Karpas-422 (cell line): ENCODE data around the gene NOL4L. TPM values are rescaled to one million over a fixed set of nuclear protein-coding genes. Genes with fewer than 3 reads are reported as not detected.

Source experiments
- DNase-seq: peaks from one replicate; pipeline ENCODE4 v3.0.0-alpha.2; 2015
- H2AFZ ChIP-seq: fragments of 200-600 bp; sonication (generic); 2 replicates; pipeline ENCODE4 v1.6.1; 2014; ENCODE audit warnings: antibody characterized with exemption, low read length, mixed read lengths
- H3K27ac ChIP-seq: fragments of 200-600 bp; sonication (generic); 2 replicates; pipeline ENCODE4 v1.5.1; 2014; ENCODE audit warnings: mild to moderate bottlenecking, low read length, moderate library complexity
- H3K27me3 ChIP-seq: fragments of 200-600 bp; sonication (generic); 2 replicates; pipeline ENCODE4 v1.6.1; 2014; ENCODE audit warnings: low read length, mixed read lengths
- H3K36me3 ChIP-seq: fragments of 200-600 bp; sonication (generic); 2 replicates; pipeline ENCODE4 v1.6.1; 2014; ENCODE audit warnings: low read length, mixed read lengths; ENCODE audit not compliant: insufficient read depth
- H3K4me1 ChIP-seq: fragments of 200-600 bp; sonication (generic); 2 replicates; pipeline ENCODE4 v1.6.1; 2014; ENCODE audit warnings: mild to moderate bottlenecking, low read length, mixed read lengths
- H3K4me2 ChIP-seq: fragments of 200-600 bp; sonication (generic); 2 replicates; pipeline ENCODE4 v1.6.1; 2014; ENCODE audit warnings: low read length, low read depth, mild to moderate bottlenecking; ENCODE audit not compliant: poor library complexity, severe bottlenecking
- H3K4me3 ChIP-seq: fragments of 200-600 bp; sonication (generic); 2 replicates; pipeline ENCODE4 v1.5.1; 2014; ENCODE audit warnings: mild to moderate bottlenecking, antibody characterized with exemption, low read length, mixed read lengths
- H3K79me2 ChIP-seq: fragments of 200-600 bp; sonication (generic); 2 replicates; pipeline ENCODE4 v1.6.1; 2014; ENCODE audit warnings: mild to moderate bottlenecking, low read length, mixed read lengths
- H3K9ac ChIP-seq: fragments of 200-600 bp; sonication (generic); 2 replicates; pipeline ENCODE4 v1.6.0; 2014; ENCODE audit warnings: low read length
- H3K9me2 ChIP-seq: fragments of 200-600 bp; sonication (generic), shearing (Covaris generic); replicated peaks from 2 replicates; pipeline ENCODE4 v1.6.0; 2014; ENCODE audit warnings: mild to moderate bottlenecking, low read length, moderate library complexity; ENCODE audit not compliant: insufficient read depth
- H3K9me3 ChIP-seq: fragments of 300-700, 200-600 bp; sonication (generic); 2 replicates; pipeline ENCODE4 v1.6.1; 2014; ENCODE audit warnings: low read length, mixed read lengths
- H4K20me1 ChIP-seq: fragments of 200-600 bp; sonication (generic); 2 replicates; pipeline ENCODE4 v1.6.1; 2014; ENCODE audit warnings: mild to moderate bottlenecking, antibody characterized with exemption, low read length, low read depth; ENCODE audit not compliant: insufficient read depth
- total RNA-seq: library from RNA; depleted of rRNA; stranded (reverse); fragments of >200 nt; shearing (Covaris generic); gene quantifications from 2 replicates; pipeline ENCODE4 v1.2.3, GENCODE V29; 2014; ENCODE audit warnings: low replicate concordance

The NOL4L gene
- total RNA-seq, 1 experiment from 2014 or later = 1.5 TPM

DNA sequence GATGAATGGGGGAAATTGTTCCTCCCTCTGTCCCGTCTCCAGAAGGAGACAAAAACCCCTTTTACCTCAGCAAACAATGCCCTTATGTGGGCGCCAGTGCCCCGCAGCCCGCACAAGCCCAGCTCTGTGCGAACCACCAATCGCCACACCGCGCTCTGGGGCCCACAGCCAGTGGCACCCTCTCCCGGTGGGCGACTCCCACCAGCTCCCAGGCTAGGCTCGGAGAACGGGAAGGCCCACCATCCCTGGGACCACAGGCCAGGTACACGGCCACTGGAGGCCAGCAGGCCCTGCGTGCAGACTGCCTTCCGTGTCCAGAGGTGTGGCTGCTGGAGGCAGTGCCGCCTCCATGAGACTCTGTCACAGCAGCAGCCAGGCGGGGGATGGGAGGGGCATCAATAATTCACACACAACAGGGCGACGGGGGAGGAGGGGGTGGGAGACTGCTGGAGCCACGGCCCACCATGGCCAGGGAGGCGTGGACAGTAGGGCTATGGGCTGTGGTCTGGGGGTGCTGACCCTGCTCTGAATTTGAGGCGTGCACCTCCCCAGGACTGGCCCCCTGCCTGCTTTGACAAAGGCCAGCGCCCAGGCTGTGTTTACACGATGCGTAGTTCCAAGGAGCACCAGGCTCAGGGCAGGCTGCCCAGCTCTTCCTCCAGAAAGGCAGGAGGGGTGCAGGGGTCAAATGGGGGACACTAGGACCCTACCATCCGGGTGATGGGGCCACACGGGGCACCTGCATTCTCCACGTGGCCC is 121.3 kb downstream of the NOL4L start:
- H4K20me1 ChIP-seq = no peaks in the 10 kb centered on the region
- H3K9ac ChIP-seq = no peak overlapping the region
- no peaks in the 10 kb centered on the region for H3K9me3 ChIP-seq
- no peak overlapping the region for H3K27ac ChIP-seq
- no peaks in the 10 kb centered on the region for H3K36me3 ChIP-seq
- H3K27me3 ChIP-seq = no peaks in the 10 kb centered on the region
- H2AFZ ChIP-seq = no peak overlapping the region
- no peaks in the 10 kb centered on the region for H3K9me2 ChIP-seq
- H3K4me3 ChIP-seq = no peak overlapping the region
- no peak for DNase-seq
- H3K4me2 ChIP-seq = no peak overlapping the region
- peaks cover 4% of the 10 kb centered on the region; the same call in 1 of the 2 replicates for H3K4me1 ChIP-seq
- H3K79me2 ChIP-seq = no peaks in the 10 kb centered on the region

DNA sequence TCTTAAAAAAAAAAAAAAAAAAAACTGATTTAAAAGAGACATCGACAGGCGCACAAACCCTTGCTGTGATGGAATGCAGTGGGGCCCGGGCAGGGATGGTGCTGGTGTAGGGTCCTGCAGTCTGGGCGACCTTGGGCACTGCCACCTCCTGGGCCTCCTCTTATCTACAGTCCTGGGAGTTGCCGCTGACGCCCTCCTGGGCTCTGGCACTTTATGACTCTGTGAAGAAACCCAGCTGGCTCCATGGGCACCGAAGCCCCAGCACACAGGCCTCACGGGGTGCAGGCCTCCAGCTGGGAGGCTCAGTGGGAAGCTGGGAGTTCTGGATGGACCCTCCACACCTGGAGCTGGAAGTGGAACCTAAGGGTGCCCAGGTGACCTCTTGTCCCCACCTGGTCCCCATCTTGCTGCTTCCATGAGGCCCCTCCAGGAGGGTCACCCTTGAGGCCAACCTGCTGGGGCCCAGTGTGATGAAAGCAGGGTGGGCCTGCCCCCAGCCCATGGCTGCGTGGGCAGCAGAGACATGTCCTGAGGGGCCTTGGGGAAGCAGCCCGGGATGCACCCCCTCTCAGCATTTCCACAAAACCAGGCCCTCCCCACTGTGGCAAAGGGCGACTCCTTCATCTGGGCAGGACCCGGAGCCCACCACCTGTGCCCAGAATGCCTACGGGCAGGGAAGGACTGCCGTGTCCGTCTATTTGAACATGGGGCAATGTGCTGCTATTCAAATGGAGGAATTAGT is 122.1 kb downstream of the NOL4L start:
- Histone ChIP-seq H3K36me3 (no peaks in the 10 kb centered on the region), H3K4me2 (no peak overlapping the region), H3K9me3 (no peaks in the 10 kb centered on the region), H3K4me1 (peaks cover 4% of the 10 kb centered on the region; the same call in 1 of the 2 replicates), H3K9me2 (no peaks in the 10 kb centered on the region), H3K79me2 (no peaks in the 10 kb centered on the region), H2AFZ (no peak overlapping the region), H3K27me3 (no peaks in the 10 kb centered on the region), H3K9ac (no peak overlapping the region), H3K4me3 (no peak overlapping the region), H4K20me1 (no peaks in the 10 kb centered on the region), H3K27ac (no peak overlapping the region)
- DNase-seq = no peak

DNA sequence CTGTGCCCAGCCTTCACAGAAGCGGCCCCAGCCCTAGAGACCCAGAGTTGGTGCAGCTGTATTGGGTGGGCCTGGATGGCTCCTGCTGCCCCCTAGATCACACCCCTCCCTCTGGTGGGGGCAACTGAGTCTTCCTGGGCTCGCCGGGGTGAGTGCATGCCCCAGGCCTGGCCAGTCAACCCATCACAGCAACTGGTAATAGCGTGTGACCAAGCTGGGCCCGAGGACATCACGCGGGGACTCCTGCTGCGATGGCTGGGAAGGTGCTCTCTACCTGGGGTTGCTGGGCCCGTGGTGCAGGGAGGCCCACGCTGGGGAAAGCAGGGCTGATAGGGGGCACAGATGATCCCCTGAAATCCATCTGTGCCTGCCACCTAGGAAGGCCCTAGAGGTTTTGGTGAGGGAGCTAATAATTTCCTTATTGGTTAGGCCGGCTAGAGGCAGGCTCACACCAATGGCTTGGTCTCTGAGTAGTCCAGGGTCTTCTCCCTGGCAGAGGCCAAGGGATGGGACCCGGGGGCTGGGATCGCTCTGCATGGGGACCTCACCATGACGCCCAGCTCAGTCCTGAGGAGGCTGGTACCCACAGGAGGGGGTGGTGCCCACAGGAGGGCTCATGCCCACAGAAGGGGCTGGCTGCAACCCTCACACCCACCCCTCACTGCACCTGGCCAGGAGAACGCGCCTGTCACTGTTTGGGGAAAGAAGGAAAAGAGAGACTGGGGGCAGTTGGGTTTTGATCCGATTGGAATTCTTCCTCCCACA is 123.1 kb downstream of the NOL4L start:
- Histone ChIP-seq H3K36me3 (no peaks in the 10 kb centered on the region), H3K9me3 (no peaks in the 10 kb centered on the region)

DNA sequence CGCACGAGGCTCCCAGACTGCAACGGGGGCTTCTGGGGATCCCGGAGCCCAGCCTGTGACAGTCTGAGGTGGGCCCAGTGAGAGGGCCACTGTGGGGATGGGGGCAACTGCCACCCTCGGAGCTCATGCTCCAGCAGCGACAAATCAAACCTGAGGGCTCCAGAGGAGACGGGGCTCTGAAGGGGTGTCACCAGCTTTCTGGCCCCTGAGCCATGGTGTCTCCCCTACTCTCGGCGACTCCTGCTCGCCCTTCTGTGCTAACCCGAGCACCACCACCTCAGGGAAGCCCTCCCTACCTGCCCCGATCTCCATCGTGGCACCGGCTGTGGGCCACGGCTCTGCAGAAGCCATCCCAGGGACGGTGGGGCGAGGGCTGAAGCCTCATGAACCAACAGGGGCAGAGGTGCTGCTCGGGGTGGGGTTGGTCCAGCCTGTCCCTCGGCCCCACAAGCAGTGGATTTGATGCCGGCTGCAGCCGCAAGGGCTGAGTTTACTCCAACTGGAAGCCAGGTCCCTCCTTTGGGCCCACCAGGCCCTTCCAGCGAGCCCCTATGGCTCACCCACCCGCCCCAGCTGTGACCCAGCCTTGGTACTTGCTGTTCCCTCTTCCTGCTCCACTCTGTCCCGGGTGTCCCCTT is 124.3 kb downstream of the NOL4L start:
- H3K4me2 ChIP-seq = no peak overlapping the region
- H3K9ac ChIP-seq = no peak overlapping the region
- H3K4me1 ChIP-seq = 0 out of 2 replicates have a peak, but pooled peaks cover 3% of the 10 kb centered on the region
- H3K9me3 ChIP-seq = no peaks in the 10 kb centered on the region
- H3K27ac ChIP-seq = no peak overlapping the region
- H2AFZ ChIP-seq = no peak overlapping the region
- no peaks in the 10 kb centered on the region for H3K36me3 ChIP-seq
- no peaks in the 10 kb centered on the region for H3K9me2 ChIP-seq
- no peaks in the 10 kb centered on the region for H4K20me1 ChIP-seq
- H3K27me3 ChIP-seq = no peaks in the 10 kb centered on the region
- no peaks in the 10 kb centered on the region for H3K79me2 ChIP-seq
- H3K4me3 ChIP-seq = no peak overlapping the region
- DNase-seq = no peak

More for the DNA sequence above, 123.1 kb downstream of the NOL4L start:
- no peaks in the 10 kb centered on the region for H3K27me3 ChIP-seq
- no peak overlapping the region for H3K9ac ChIP-seq
- no peak overlapping the region for H3K27ac ChIP-seq
- no peaks in the 10 kb centered on the region for H3K79me2 ChIP-seq
- DNase-seq = no peak
- no peaks in the 10 kb centered on the region for H4K20me1 ChIP-seq
- H3K9me2 ChIP-seq = no peaks in the 10 kb centered on the region
- H3K4me3 ChIP-seq = no peak overlapping the region
- no peaks in the 10 kb centered on the region for H3K4me1 ChIP-seq
- no peak overlapping the region for H2AFZ ChIP-seq
- no peak overlapping the region for H3K4me2 ChIP-seq

GRCh38 chr20:32460231-32460630 is 124.9 kb downstream of the NOL4L start:
- H3K4me3 ChIP-seq = no peak overlapping the region
- no peaks in the 10 kb centered on the region for H3K36me3 ChIP-seq

GRCh38 chr20:32458837-32459220 is 126.3 kb downstream of the NOL4L start:
- no peak for DNase-seq
- Histone ChIP-seq H4K20me1 (no peaks in the 10 kb centered on the region), H3K4me2 (no peak overlapping the region), H3K27ac (no peak overlapping the region), H3K36me3 (no peaks in the 10 kb centered on the region), H3K4me1 (peaks cover 7% of the 10 kb centered on the region; the same call in 1 of the 2 replicates), H2AFZ (no peak overlapping the region), H3K9me3 (no peaks in the 10 kb centered on the region), H3K27me3 (no peaks in the 10 kb centered on the region), H3K9me2 (no peaks in the 10 kb centered on the region), H3K79me2 (no peaks in the 10 kb centered on the region), H3K4me3 (no peak overlapping the region), H3K9ac (no peak overlapping the region)

More at GRCh38 chr20:32460231-32460630, 124.9 kb downstream of the NOL4L start:
- H2AFZ ChIP-seq = no peak overlapping the region
- no peak overlapping the region for H3K4me2 ChIP-seq
- H3K9ac ChIP-seq = no peak overlapping the region
- no peaks in the 10 kb centered on the region for H4K20me1 ChIP-seq
- DNase-seq = no peak
- H3K9me3 ChIP-seq = no peaks in the 10 kb centered on the region
- H3K4me1 ChIP-seq = 0 out of 2 replicates have a peak, but pooled peaks cover 3% of the 10 kb centered on the region
- no peaks in the 10 kb centered on the region for H3K9me2 ChIP-seq
- H3K79me2 ChIP-seq = no peaks in the 10 kb centered on the region
- no peak overlapping the region for H3K27ac ChIP-seq
- no peaks in the 10 kb centered on the region for H3K27me3 ChIP-seq

DNA sequence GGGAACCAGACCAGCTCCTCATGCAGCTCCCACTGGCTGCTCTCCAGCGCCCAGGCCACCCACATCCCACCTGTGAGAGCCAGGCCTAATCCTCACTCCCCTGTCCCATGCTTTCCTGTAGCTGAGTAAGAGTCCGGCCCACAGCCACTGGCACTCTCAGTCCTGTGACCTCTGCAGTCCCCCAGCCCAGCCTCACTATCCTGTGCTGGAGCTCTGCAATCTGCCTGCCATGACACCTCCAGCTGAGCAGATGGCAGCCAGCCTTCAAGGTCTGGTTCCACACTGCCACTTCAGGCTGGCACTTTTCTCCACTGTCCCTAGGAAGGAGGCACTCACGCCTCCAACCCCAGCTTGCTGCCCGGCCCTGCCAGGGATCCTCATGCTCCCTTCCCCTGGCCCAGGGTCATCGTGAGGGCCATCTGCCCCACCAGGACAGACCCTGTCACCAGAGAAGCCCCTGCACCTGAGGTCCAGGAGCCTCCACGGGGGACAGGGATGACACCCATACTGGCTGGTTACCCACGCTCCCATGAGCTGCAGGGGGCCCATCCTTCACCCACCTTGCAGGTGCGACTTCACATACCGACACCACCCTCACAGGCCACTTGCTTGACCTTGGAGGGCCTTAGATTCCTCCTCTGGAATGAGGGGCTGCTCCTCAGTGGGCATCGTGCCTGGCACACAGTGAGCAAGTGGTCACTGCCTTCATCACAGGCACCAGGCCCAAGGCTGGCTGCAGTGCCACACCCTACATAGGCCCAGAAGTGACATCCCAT is 126.9 kb downstream of the NOL4L start:
- no peaks in the 10 kb centered on the region for H3K9me2 ChIP-seq
- H3K4me1 ChIP-seq = peaks cover 7% of the 10 kb centered on the region; the same call in 1 of the 2 replicates
- H4K20me1 ChIP-seq = no peaks in the 10 kb centered on the region
- H3K27ac ChIP-seq = no peak overlapping the region
- no peaks in the 10 kb centered on the region for H3K79me2 ChIP-seq
- no peaks in the 10 kb centered on the region for H3K27me3 ChIP-seq
- H3K9ac ChIP-seq = no peak overlapping the region
- H3K36me3 ChIP-seq = no peaks in the 10 kb centered on the region
- H3K4me2 ChIP-seq = no peak overlapping the region
- no peak overlapping the region for H2AFZ ChIP-seq
- DNase-seq = no peak
- H3K4me3 ChIP-seq = no peak overlapping the region
- no peaks in the 10 kb centered on the region for H3K9me3 ChIP-seq
